GM19328 (cell line): ENCODE measurements around the gene PHC2.

ENCODE experiments used
- ATAC-seq: cut with Tn5 transposase; IDR thresholded peaks from one replicate; pipeline ENCODE4 v1.9.1; 2021; ENCODE audit warnings: mild to moderate bottlenecking, moderate library complexity; ENCODE audit not compliant: unreplicated experiment

PHC2 gene

DNA sequence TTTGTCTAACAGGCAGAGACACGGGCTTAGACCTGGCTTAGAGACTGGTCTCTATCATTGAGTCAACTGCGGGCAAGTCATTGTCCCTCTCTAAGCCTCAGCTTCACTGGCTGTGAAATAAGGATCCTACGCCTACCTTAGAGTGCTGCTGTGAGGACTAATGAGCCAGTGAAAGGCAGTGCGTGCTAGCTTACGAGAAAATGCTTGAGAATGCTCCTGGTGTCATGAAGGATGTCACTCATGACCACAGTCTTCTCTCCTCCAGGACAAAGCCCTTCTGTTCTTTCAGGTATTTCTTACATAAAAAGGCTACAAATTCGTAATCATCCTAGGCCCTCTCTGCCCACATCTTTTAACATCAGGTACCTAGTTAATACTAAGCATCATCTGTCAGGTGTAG, 93.5 kb downstream of the PHC2 start:
- ATAC-seq, result no peak

DNA sequence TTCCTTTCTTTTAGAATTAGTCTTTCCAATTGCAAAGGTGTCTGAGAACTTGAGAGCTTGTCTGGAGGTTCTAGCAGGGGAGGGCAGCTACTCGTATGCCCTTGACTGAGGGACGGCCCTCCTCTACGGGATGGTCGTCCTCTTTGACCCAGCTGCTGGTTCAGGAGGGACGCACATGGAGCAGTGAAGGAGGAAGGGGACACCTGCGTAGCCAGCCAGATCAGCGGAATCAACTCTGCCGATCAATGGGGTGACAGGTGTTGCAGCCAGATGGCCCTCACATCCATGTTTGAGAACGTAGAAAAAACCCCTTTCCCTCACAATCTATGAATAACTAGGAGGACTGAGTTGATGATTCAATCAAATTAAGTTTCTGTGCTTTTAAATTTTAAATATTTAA, 94.3 kb downstream of the PHC2 start:
- no peak for ATAC-seq

- no peak for ATAC-seq
Observed at GRCh38 chr1:33335020-33335419, 95.9 kb downstream of the PHC2 start.

DNA sequence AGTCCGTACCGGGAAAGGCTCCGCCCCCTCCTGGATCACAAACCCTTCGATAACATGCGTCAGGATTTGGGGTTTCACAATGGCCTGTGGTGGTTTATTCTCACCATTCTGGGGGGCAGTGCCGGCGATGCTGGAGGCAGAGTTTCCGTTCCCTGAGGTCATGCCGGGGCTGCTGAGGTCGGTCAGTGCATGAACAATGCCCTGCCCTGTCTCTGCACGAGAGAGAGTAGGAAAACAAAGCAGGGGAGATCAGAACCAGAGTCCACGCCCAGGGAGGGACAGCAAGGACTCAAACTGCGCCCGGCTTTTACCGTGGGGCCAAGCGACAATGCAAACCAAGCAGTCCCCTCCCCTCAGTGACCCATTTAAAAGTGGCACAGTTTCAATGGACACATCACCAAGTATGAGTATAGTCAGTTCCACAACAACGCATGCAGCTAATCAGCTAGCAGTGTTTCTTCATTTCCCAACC, 96.8 kb downstream of the PHC2 start:
- no peak for ATAC-seq

GRCh38 chr1:33332881-33333280, 98.0 kb downstream of the PHC2 start:
- ATAC-seq, result no peak

DNA sequence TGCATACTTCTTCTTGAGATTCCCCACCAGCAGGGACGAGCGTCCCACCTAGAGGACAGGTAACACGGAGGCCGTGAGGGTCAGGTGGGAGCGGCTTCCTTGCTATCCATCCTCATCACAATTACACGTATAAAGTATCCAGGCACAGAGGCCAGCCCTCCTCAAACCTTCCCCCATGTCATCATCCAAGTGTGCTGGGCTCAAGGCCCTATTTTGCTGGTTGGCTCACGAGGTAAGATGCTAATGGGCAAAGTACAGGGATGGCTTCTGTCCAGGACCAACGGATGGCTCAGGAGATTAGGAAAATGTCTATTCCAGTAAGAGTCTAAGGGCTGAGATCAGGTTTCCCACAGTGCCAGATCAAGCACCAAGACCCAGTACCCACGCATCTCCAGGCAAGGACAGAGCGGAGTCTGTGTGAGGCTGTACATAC, 98.5 kb downstream of the PHC2 start:
- no peak for ATAC-seq

- no peak for ATAC-seq
Observed at GRCh38 chr1:33331444-33332356, 99.2 kb downstream of the PHC2 start.

GRCh38 chr1:33330906-33331305, 100.0 kb downstream of the PHC2 start:
- ATAC-seq, result no peak

DNA sequence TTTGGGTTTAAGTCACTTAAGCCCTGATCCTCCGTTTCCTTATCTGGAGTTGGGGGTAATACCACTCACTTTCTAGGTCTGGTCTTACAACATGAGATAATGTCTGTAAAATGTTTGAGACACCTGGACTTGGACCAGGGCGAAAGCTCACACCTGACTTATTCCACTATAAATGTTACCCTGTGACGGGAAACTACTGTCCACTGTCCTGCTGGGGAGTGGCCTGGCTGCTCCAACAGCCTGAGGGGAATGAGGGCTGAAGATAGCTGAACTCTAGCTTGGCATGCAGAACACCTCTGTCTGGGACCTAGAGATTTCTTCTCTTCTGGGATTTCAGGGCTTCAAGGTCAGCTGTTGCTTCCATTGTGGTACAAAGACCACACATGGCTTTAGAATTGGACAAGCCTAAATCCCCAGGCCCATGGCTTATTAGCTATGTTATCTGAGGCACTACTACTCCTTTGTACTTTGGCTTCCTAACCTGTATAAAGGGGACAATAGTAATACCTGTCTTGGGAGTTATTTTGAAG, 100.5 kb downstream of the PHC2 start:
- ATAC-seq, result no peak

DNA sequence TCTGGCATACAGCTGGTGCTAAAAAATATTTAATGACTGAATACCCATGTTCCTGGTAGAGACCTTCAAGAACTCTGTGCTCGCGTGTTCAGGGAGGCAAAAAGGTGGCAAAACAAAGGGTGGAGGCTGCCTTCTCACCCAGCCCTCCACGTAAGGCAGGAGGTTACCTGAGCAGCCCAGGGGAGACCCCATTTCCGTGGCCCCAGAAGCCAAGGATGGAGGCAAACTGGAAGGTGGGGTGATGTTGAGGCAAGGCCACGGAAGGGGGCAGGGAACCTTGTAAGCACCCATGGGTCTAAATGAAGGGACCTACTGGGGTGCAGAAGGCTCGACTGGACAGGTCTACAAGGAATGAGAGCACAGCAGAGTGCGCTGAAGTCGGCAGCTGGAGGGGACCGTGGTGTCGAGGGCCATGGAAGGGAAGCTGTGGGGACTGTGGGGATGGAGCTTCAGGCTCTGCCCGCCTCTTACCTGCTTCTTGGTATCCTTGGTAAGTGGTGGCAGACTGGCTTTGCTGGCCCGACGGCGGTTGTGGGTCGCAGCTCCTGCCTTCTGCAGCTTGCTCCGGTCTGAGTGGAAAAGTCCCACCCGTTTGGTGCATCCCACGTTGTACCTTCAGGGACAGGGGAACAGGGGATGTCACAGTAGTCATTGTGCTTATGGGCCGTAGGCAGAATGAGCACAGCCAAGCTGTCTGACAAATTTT, 101.1 kb downstream of the PHC2 start:
- no peak for ATAC-seq

DNA sequence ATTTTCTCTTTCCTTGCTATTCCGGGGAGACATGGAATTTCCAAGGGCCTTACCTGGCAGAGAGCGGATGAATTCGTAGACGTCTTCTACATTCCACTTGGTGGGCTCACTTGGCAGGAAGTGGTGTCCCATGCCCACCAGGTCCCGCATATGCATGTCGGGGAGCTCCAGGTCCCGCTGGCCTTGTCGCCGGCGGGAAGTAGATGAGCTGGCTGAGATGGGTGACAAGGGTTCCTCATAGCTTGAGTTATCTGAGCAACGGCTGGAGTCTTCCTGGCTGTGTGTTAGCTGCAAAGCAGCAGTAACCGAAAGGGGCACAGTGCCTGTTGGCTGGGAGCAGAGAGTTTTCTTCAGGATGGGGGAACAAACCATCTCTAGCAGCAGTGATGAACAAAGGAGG, 102.1 kb downstream of the PHC2 start:
- ATAC-seq, result no peak

DNA sequence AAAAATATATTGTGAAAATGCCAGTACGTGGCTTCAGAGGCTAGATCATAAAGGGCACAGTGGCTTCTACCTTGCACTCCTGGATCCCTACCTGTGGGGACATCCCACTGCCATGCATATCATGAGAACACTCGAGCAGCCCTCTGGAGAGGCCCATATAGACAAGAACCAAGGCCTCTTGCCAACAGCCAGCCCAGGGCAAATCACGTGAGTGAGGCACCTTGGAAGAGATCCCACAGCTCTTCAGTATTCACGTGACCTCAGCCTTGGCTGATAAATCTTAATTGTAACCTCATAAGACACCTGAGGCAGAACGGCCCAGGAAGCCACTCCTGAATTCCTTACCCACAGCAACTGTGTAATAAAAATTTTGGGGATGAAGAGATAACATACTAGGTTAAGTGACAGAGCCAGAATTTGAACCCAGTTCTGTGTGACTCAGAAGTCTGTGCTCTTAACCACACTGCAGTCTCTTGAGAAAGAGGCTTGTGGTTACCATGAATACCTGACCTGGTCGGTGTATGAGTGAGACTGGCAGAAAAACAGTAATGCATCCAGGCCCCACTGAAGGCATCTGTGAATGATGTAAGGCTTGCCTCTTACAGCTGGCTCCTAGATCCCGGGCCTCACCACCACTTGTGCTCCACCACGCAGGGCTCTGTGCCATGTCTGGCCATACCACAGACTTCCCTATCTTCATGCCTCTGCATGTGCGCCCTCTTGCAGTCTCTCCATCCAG, 103.1 kb downstream of the PHC2 start:
- ATAC-seq, result no peak

DNA sequence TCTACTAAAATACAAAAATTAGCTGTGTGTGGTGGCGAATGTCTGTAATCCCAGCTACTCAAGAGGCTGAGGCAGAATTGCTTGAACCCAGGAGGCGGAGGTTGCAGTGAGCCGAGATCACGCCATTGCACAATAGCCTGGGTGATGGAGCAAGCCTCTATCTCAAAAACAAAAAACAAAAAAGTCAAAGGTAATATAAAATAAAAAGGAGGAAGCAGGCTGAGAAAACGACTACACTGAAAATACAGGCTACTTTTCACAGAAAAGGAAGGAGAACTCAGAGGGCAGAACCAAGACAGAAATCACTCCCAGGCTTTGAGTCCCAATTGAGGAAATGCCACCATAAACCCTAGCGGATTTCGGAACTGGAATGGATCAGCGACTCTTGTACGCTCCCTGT, 104.1 kb downstream of the PHC2 start:
- ATAC-seq, result no peak

GRCh38 chr1:33324677-33325575, 106.0 kb downstream of the PHC2 start:
- no peak for ATAC-seq

DNA sequence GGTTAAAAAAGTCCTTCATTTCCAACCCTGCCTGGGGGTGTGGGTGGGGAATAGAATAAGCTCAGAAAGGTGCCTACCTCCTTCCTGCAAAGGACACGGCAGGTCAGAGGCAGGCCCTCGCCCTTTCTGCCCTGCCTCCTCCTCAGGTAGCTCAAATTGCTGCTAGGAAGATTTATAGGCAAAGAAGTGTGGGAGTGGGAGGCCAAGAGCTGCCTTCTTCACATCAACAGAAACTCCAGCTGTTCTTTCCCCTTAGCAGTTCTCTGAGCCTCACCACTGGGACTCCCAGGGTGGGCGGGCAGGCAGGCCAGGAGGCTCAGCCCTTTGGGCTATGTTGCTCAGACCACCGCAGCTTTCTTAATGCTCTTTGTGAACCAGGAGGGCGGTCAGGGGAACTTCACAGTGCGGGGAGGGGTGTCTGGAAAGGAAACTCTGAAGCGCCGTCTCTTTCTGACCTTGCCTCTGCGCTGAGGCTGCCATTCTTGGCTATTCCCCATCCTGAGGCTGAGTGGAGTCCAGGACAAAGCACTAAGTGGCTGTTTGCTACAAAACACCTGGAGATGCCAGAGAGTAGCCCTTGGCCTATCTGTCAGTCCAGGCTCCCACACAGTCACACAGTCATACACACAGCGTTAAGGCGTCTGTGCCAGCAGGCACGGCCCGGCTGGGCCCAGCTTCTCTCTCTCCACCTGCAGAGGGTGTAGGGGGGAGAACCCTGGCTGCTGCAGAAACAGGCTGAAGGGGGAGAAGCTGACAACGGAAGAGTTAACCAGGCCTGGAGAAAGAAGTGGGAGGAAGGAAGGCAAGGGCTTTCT, 107.0 kb downstream of the PHC2 start:
- no peak for ATAC-seq

- ATAC-seq, result no peak
Observed at GRCh38 chr1:33322870-33323585, 107.9 kb downstream of the PHC2 start.

DNA sequence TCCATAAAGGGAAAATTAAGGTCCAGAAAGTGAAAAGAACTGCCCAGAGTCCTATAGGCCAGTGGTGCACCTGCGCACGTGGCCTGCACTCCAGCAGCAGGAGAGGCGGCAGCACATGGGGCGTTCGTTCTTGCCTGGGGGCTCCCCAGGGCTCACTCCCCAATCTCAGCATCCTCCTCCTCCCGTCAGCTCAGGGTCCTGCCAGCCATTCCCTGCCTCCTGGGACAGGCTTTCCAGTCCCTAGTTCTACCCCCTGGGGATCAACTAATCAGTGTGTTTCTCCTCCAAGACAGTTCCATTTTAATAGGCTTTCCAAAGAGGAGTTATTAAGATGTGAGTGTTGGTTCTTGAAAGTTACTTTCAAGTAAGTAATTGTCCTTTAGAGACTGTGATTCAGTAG, 108.8 kb downstream of the PHC2 start:
- ATAC-seq, result no peak

GRCh38 chr1:33321178-33321577, 109.7 kb downstream of the PHC2 start:
- ATAC-seq, result no peak
